Coronary artery (tissue), 2 donors: ENCODE results near the gene TRPM1.

Experiments used
- DNase-seq: peaks from one replicate; pipeline ENCODE4 v3.0.0-alpha.2; 2017; ENCODE audit warnings: low spot score
- H3K27ac ChIP-seq, 2 donors: fragments of 200-600 bp; sonication (generic); one replicate each; pipeline ENCODE4 v1.5.1; 2016 to 2019
- H3K4me3 ChIP-seq: fragments of 200-600 bp; sonication (generic); 2 replicates; pipeline ENCODE4 v1.5.1; 2016; ENCODE audit warnings: mild to moderate bottlenecking, moderate library complexity
- CTCF ChIP-seq: fragments of 200-600 bp; sonication (generic); IDR thresholded peaks from one replicate; pipeline ENCODE4 v1.5.1; 2019; ENCODE audit warnings: antibody characterized with exemption

Gene TRPM1

GRCh38 chr15:30991255-30992235 is 110.0 kb downstream of the TRPM1 start, which contains the start of gene MTMR10:
MTMR10 (minus strand) TSS chr15:30991628; CDS start chr15:30991506, 122 bp downstream.
- TF ChIP-seq CTCF, result no peak
- peak; percentile 82 for DNase-seq
- Histone ChIP-seq H3K27ac (peak within 1 kb of the TSS; percentile 88 to 94), H3K4me3 (peak within 1 kb of the TSS; percentile 83)

GRCh38 chr15:30990446-30991254 is 110.9 kb downstream of the TRPM1 start:
- DNase-seq, result no peak
- peak overlapping the region; percentile 83 for H3K4me3 ChIP-seq
- TF ChIP-seq CTCF, result no peak
- peak overlapping the region; percentile 88 to 94 for H3K27ac ChIP-seq

GRCh38 chr15:30990036-30990435 is 111.5 kb downstream of the TRPM1 start:
- TF ChIP-seq CTCF, result no peak
- H3K4me3 ChIP-seq, result peak overlapping the region; percentile 83
- H3K27ac ChIP-seq, result peak overlapping the region in 1 of 2 donors; percentile 13
- no peak for DNase-seq

- Histone ChIP-seq H3K4me3 (peak overlapping the region; percentile 17), H3K27ac (peak overlapping the region in 1 of 2 donors; percentile 9)
- no peak for TF ChIP-seq CTCF
- no peak for DNase-seq
Measured at GRCh38 chr15:30985081-30985531, 116.4 kb downstream of the TRPM1 start.

GRCh38 chr15:30984542-30984941 is 117.0 kb downstream of the TRPM1 start:
- TF ChIP-seq CTCF, result no peak
- H3K27ac ChIP-seq, result peak overlapping the region in 1 of 2 donors; percentile 9
- no peak for DNase-seq
- peak overlapping the region; percentile 17 for H3K4me3 ChIP-seq

GRCh38 chr15:30984118-30984517 is 117.4 kb downstream of the TRPM1 start:
- Histone ChIP-seq H3K4me3 (no peak overlapping the region), H3K27ac (no peak overlapping the region)
- DNase-seq, result no peak
- TF ChIP-seq CTCF, result no peak
